Spleen (tissue), 11 donors: ENCODE data around the gene FAH. TPM values are rescaled to one million over a fixed set of nuclear protein-coding genes. Genes with fewer than 3 reads are reported as not detected.
"Not testable (repeated sequence)": the region's sequence is repeated elsewhere in the genome, so short reads cannot be mapped to it uniquely, and the experiment has no call there.

Source experiments
- DNase-seq: peaks from one replicate; pipeline ENCODE4 v3.0.0-alpha.2; 2020
- H3K27ac ChIP-seq, 8 donors: fragments of 200-600 bp; sonication (generic) in 7 of 8; 1 replicate in 4 of 8; 2 replicates in 4 of 8; pipeline versions ENCODE4 v1.5.0 to v1.8.0; 2016 to 2021; ENCODE audit warnings: inconsistent platforms in 4 of 8, mild to moderate bottlenecking in 4 of 8, moderate library complexity in 1 of 8
- H3K27me3 ChIP-seq, 7 donors: fragments of 200-600 bp; sonication (generic) in 6 of 7; replicated peaks in 1 of 7; 1 replicate in 4 of 7; 2 replicates in 3 of 7; pipeline versions ENCODE4 v1.5.0 to v1.8.0; 2016 to 2021; ENCODE audit warnings: inconsistent platforms in 3 of 7, mild to moderate bottlenecking in 1 of 7
- H3K36me3 ChIP-seq, 6 donors: fragments of 200-600 bp; sonication (generic) in 5 of 6; 1 replicate in 4 of 6; 2 replicates in 2 of 6; pipeline versions ENCODE4 v1.5.0 to v1.8.0; 2016 to 2021; ENCODE audit warnings: inconsistent platforms in 2 of 6
- H3K4me1 ChIP-seq, 6 donors: fragments of 200-600 bp; sonication (generic) in 5 of 6; 1 replicate in 3 of 6; 2 replicates in 3 of 6; pipeline versions ENCODE4 v1.5.0 to v1.8.0; 2016 to 2021; ENCODE audit warnings: inconsistent platforms in 3 of 6
- H3K4me3 ChIP-seq, 8 donors: fragments of 200-600 bp; sonication (generic) in 7 of 8; 1 replicate in 4 of 8; 2 replicates in 4 of 8; pipeline versions ENCODE4 v1.5.0 to v1.8.0; 2016 to 2021; ENCODE audit warnings: inconsistent platforms in 4 of 8, mild to moderate bottlenecking in 4 of 8, moderate library complexity in 2 of 8
- H3K9me3 ChIP-seq, 8 donors: fragments of 200-600 bp; sonication (generic) in 7 of 8; 1 replicate in 4 of 8; 2 replicates in 4 of 8; pipeline versions ENCODE4 v1.5.0 to v1.8.0; 2016 to 2021; ENCODE audit warnings: inconsistent platforms in 4 of 8
- POLR2A ChIP-seq, 3 donors: fragments of 450-650 bp; IDR thresholded peaks; one replicate each; pipeline ENCODE4 v1.5.1; 2017; ENCODE audit warnings: antibody characterized with exemption in 3 of 3, mild to moderate bottlenecking in 1 of 3
- POLR2AphosphoS5 ChIP-seq, 3 donors: sonication (generic); formaldehyde crosslinking; IDR thresholded peaks; one replicate each; pipeline ENCODE4 v1.5.1; 2017; ENCODE audit warnings: antibody characterized with exemption in 3 of 3
- WGBS, 5 donors: extraction: QIAGEN DNeasy Blood & Tissue Kit in 3 of 5; methylation state at CpG; one replicate each; pipeline versions ENCODE4 v1.1.5 to v1.1.7; 2013 to 2018; 5-methylcytosine and 5-hydroxymethylcytosine counted together
- intact Hi-C: fragments of 100-400 bp; cut with DNase I; formaldehyde crosslinking; loops from one replicate; pipeline ENCODE4 v1.15.0; 2023; ENCODE audit warnings: low total_unique reads
- polyA plus RNA-seq, 3 donors: library from polyadenylated mRNA; stranded (reverse); fragments of 200-250 nt; gene quantifications; one replicate each; pipeline ENCODE4 v1.2.1, GENCODE V29; 2013
- total RNA-seq, 7 donors: library from RNA; depleted of rRNA in 3 of 7; stranded (reverse); fragments of >200 nt in 3 of 7; fragmentation: NEBNext Ultra II Directional in 4 of 7; extraction: Animal tissue kit (Norgen Biotek cat#: 25700) in 4 of 7; gene quantifications; one replicate each; pipeline versions ENCODE4 v1.1.0 to v1.2.1, GENCODE V29; 2016 to 2021
- TF ChIP-seq, protein P1 (sequence below), 11 experiments: fragments of 200-600 bp in 7 of 11; fragments of 450-650 bp in 4 of 11; sonication (generic) in 4 of 11; IDR thresholded peaks in 8 of 11; conservative IDR thresholded peaks in 3 of 11; 1 replicate in 7 of 11; 2 replicates in 4 of 11; pipeline versions ENCODE4 v1.4.0 to v1.8.0; 2016 to 2021; ENCODE audit warnings: antibody characterized with exemption in 11 of 11, inconsistent platforms in 4 of 11, mild to moderate bottlenecking in 1 of 11
- donor health status: healthy with polysubstance abuse.
- donor health status: DM: no; HTN: no; CAD: no; lungs with moderate emphysema.
- donor health status: DM: no; HTN: no; CAD: no.
- donor health status: Bipolar disorder and iron deficiency.
- donor health status: healthy.
- donor health status: DM: no; HTN: no; CAD: no.
- donor health status: DM: yes; HTN: yes; CAD: no.

FAH gene
- total and polyA plus RNA-seq, 10 donors = 8.5 to 33.1 (median 21.2) TPM

DNA sequence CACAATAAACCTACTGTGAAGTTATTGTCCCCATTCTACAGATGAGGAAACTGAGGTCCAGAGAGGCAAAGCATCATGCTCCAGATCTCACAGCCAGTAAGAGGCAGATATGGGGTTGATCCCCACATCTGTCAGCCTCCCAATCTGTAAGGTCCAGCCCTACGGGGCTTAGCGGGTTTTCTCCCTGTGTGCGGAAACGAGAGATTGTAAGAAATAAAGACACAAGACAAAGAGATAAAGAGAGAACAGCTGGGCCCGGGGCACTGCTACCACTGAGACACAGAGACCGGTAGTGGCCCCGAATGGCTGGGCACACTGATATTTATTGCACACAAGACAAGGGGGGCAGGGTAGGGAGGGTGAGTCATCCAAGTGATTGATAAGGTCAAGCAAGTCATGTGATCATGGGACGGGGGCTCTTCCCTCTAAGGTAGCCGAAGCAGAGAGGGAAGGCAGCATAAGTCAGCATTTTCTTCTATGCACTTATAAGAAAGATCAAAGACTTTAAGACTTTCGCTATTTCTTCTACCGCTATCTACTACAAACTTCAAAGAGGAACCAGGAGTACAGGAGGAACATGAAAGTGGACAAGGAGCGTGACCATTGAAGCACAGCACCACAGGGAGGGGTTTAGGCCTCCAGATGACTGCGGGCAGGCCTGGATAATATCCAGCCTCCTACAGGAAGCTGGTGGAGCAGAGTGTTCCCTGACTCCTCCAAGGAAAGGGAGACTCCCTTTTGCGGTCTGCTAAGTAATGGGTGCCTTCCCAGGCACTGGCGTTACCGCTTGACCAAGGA is 2.8 kb downstream of the FAH start:
- WGBS, 5 donors = 63 to 71% (median 68%) methylated on average over 16 of the region's 16 CpGs
- H3K4me3 ChIP-seq, DNase-seq: not testable (repeated sequence)

DNA sequence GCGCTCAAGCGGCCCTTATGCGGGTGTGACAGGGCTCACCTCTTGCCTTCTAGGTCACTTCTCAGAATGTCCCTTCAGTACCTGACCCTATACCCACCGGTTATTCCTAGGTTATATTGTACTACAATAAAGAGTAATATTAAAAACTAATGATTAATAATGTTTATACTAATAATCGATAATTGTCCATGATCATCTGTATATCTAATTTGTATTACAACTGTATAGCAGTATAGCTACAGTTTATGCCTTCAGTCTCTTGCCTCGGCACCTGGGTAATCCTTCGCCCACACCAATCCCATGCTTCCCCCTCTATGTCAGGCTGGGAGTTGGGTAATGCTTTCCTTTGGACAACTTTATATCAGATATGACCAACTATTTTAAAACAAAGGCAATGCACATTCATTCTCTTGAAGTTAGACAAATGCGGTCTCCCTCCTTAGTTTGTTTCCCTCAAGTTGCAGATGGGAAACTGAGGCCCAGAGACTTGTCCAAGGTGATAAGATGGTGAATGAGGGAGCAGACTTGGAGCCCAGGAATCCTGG is 3.4 kb downstream of the FAH start:
- H3K36me3 ChIP-seq = peaks cover 0 to 18% (median 0%) of the 10 kb centered on the region in 6 donors
- H3K4me3 ChIP-seq = no peak overlapping the region
- no peaks in the 10 kb centered on the region for H3K27me3 ChIP-seq
- H3K27ac ChIP-seq = peak overlapping the region in 5 of 8 donors; percentile 18 to 87 (median 51)
- 86 to 94% (median 92%) methylated on average over 8 of the region's 8 CpGs for WGBS, 5 donors
- no peak for DNase-seq
- H3K9me3 ChIP-seq = no peaks in the 10 kb centered on the region
- intact Hi-C loops = no loop called here
- TF ChIP-seq POLR2AphosphoS5 (IDR thresholded peaks at IDR 0.05) = no peak
- no peak for TF ChIP-seq POLR2A (IDR thresholded peaks at IDR 0.05)
- TF ChIP-seq, protein P1, sequence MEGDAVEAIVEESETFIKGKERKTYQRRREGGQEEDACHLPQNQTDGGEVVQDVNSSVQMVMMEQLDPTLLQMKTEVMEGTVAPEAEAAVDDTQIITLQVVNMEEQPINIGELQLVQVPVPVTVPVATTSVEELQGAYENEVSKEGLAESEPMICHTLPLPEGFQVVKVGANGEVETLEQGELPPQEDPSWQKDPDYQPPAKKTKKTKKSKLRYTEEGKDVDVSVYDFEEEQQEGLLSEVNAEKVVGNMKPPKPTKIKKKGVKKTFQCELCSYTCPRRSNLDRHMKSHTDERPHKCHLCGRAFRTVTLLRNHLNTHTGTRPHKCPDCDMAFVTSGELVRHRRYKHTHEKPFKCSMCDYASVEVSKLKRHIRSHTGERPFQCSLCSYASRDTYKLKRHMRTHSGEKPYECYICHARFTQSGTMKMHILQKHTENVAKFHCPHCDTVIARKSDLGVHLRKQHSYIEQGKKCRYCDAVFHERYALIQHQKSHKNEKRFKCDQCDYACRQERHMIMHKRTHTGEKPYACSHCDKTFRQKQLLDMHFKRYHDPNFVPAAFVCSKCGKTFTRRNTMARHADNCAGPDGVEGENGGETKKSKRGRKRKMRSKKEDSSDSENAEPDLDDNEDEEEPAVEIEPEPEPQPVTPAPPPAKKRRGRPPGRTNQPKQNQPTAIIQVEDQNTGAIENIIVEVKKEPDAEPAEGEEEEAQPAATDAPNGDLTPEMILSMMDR (IDR thresholded peaks at IDR 0.05 in 8 of 11, conservative IDR thresholded peaks at IDR 0.05 in 3 of 11) = no peak
- H3K4me1 ChIP-seq = peaks cover 16 to 83% (median 43%) of the 10 kb centered on the region in 6 donors

More for the DNA sequence above, 2.8 kb downstream of the FAH start:
- H3K9me3 ChIP-seq, H3K27me3 ChIP-seq, intact Hi-C loops: not testable (repeated sequence)
- peaks cover 11 to 77% (median 36%) of the 10 kb centered on the region in 6 donors for H3K4me1 ChIP-seq
- H3K36me3 ChIP-seq = peaks cover 0 to 18% (median 0%) of the 10 kb centered on the region in 6 donors
- TF ChIP-seq POLR2AphosphoS5 (IDR thresholded peaks at IDR 0.05) = peak in 1 of 3 donors; percentile 37
- H3K27ac ChIP-seq = peak overlapping the region in 5 of 8 donors; percentile 25 to 87 (median 63)

DNA sequence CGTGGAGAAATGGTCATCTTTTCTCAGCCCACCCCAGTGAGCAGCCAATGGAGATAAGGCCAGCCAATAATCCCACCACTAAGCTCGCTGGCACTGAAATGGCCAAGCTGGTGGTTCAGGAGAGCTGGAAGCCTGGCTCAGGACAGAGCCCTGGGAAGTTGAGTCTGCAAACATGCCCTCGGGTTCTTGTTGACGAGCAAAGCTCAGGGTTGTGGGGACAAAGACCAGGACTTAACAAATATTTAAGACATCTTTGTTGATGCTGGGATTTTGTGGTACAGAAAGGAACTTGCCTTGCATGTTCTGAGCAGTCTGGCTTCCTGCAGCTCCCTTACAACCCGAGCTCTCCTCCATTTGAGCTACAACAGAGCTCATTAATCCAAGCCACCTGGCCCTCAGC is 4.4 kb downstream of the FAH start:
- no peaks in the 10 kb centered on the region for H3K9me3 ChIP-seq
- H3K4me3 ChIP-seq = no peak overlapping the region
- TF ChIP-seq POLR2AphosphoS5 (IDR thresholded peaks at IDR 0.05) (no peak), POLR2A (IDR thresholded peaks at IDR 0.05) (no peak)
- TF ChIP-seq, protein P1 (IDR thresholded peaks at IDR 0.05 in 8 of 11, conservative IDR thresholded peaks at IDR 0.05 in 3 of 11) = no peak
- H3K27me3 ChIP-seq = no peaks in the 10 kb centered on the region
- DNase-seq = no peak
- H3K4me1 ChIP-seq = peaks cover 16 to 81% (median 43%) of the 10 kb centered on the region in 6 donors
- H3K36me3 ChIP-seq = peaks cover 0 to 18% (median 0%) of the 10 kb centered on the region in 6 donors
- 81 to 93% (median 87%) methylated on average over 5 of the region's 5 CpGs for WGBS, 5 donors
- intact Hi-C loops = no loop called here
- peak overlapping the region in 2 of 8 donors; percentile 18 to 51 for H3K27ac ChIP-seq

DNA sequence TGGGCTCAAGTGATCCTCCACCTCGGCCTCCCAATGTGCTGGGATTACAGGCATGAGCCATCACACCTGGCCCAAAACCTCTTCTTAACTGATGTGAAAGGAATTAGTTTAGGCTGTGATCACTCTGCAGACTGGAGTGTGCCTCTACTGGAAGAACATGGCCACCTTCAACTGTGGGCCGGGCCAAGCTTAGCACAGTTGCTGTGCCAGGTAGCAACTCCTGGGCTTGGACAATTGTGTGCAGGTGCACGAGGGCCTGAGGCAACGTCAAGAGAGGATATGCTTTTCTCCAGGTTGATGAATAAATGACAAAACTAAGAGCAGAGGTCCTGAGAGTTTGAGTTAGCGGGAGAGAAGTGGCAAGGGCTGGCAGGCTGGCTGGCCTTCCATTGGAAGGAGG is 6.5 kb downstream of the FAH start:
- Histone ChIP-seq H3K4me3 (no peak overlapping the region), H3K4me1 (peaks cover 5 to 66% (median 34%) of the 10 kb centered on the region in 6 donors), H3K9me3 (no peaks in the 10 kb centered on the region), H3K27ac (peak overlapping the region in 1 of 8 donors; percentile 76), H3K36me3 (peaks cover 0 to 30% (median 0%) of the 10 kb centered on the region in 6 donors), H3K27me3 (no peaks in the 10 kb centered on the region)
- no peak for DNase-seq
- no peak for TF ChIP-seq POLR2A (IDR thresholded peaks at IDR 0.05)
- TF ChIP-seq POLR2AphosphoS5 (IDR thresholded peaks at IDR 0.05) = no peak
- TF ChIP-seq, protein P1 (IDR thresholded peaks at IDR 0.05 in 8 of 11, conservative IDR thresholded peaks at IDR 0.05 in 3 of 11) = no peak
- WGBS, 5 donors = 91 to 96% (median 95%) methylated on average over 5 of the region's 5 CpGs
- intact Hi-C loops = no loop called here
